ENCODE measurements around the gene IGSF6. TPM values are rescaled to one million over a fixed set of nuclear protein-coding genes. Genes with fewer than 3 reads are reported as not detected.

The IGSF6 gene
- total and polyA plus RNA-seq, 2 donors (not counting 1 experiment from before 2014, with no cell fraction given): 0.33 to 1.3 TPM

DNA sequence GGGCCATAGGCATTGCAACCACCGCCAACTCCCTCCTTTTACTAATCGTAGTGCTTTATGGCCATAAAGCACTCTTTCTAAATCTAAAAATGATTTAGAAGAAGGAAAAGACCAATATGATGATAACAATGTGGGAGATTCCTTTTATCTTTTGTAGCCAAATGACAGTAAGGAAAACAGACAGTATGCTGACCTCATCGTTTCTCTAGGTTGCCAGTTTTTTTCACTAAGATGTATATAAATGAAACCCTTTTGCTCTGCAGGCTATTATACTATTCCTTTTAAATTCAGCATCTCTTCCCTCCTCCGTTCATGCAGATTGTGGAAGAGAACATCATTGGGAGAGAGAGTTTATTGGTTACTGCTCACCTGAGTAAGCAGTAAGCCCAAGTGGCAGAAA, 36.7 kb upstream of the IGSF6 start:
- H3K79me2 ChIP-seq (ENCODE audit: control insufficient read depth, insufficient read depth, low read length): no peaks in the 10 kb centered on the region
- intact Hi-C loops (cut with micrococcal nuclease): no loop called here
- H3K9me3 ChIP-seq (ENCODE audit: control extremely low read depth in 1 of 3, control insufficient read depth in 2 of 3, insufficient read depth in 1 of 3, low read length in 2 of 3): peaks cover 0 to 3% (median 0%) of the 10 kb centered on the region in 3 donors
- Mint-ChIP-seq H3K4me3 (no peak overlapping the region), H3K27me3 (peaks cover 9% of the 10 kb centered on the region), H3K4me1 (no peaks in the 10 kb centered on the region), H3K9me3 (ENCODE audit: insufficient read depth) (no peaks in the 10 kb centered on the region), H3K27ac (no peak overlapping the region)
- no peak overlapping the region for H3K4me2 ChIP-seq (replicated peaks; ENCODE audit: low read depth, low read length, poor library complexity, severe bottlenecking)
- no peak overlapping the region for H3K27ac ChIP-seq (ENCODE audit: low read length in 2 of 2)
- ChIA-PET POLR2A (no interaction called here), CTCF (no interaction called here)
- ATAC-seq (ENCODE audit: low read depth) (no peak), DNase-seq (no peak)
- H3K27me3 ChIP-seq (replicated peaks in 1 of 4; ENCODE audit: control extremely low read depth in 1 of 4, control insufficient read depth in 3 of 4, insufficient read depth in 4 of 4, low read length in 3 of 4): no peaks in the 10 kb centered on the region
- H3K36me3 ChIP-seq (replicated peaks in 1 of 2; ENCODE audit: control extremely low read depth in 1 of 2, control insufficient read depth in 1 of 2, extremely low read depth in 1 of 2, insufficient read depth in 2 of 2, low read length in 1 of 2): no peaks in the 10 kb centered on the region
- no peak overlapping the region for H3K4me3 ChIP-seq (ENCODE audit: control extremely low read depth in 1 of 5, extremely low read depth in 1 of 5, insufficient read depth in 1 of 5, low read depth in 2 of 5, low read length in 4 of 5)
- H4K20me1 ChIP-seq (ENCODE audit: control insufficient read depth, insufficient read depth, low read length, poor library complexity, severe bottlenecking): no peaks in the 10 kb centered on the region
- H2AFZ ChIP-seq (ENCODE audit: insufficient read depth, low read depth, low read length, poor library complexity, severe bottlenecking): no peak overlapping the region
- WGBS (ENCODE audit: insufficient coverage): no CpG with 5 or more reads among the region's 4 CpGs
- no peak for TF ChIP-seq EZH2 (IDR thresholded peaks at IDR 0.05; ENCODE audit: borderline replicate concordance, insufficient read depth, low read depth, low read length, poor library complexity, severe bottlenecking)
- TF ChIP-seq, protein P1, sequence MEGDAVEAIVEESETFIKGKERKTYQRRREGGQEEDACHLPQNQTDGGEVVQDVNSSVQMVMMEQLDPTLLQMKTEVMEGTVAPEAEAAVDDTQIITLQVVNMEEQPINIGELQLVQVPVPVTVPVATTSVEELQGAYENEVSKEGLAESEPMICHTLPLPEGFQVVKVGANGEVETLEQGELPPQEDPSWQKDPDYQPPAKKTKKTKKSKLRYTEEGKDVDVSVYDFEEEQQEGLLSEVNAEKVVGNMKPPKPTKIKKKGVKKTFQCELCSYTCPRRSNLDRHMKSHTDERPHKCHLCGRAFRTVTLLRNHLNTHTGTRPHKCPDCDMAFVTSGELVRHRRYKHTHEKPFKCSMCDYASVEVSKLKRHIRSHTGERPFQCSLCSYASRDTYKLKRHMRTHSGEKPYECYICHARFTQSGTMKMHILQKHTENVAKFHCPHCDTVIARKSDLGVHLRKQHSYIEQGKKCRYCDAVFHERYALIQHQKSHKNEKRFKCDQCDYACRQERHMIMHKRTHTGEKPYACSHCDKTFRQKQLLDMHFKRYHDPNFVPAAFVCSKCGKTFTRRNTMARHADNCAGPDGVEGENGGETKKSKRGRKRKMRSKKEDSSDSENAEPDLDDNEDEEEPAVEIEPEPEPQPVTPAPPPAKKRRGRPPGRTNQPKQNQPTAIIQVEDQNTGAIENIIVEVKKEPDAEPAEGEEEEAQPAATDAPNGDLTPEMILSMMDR (IDR thresholded peaks at IDR 0.05): no peak
- H3K4me1 ChIP-seq (ENCODE audit: control insufficient read depth in 2 of 2, insufficient read depth in 2 of 2, low read length in 2 of 2): peaks cover 0 to 3% of the 10 kb centered on the region in 2 donors
- no peak overlapping the region for H3K9ac ChIP-seq (ENCODE audit: low read length)

- Histone ChIP-seq H2AFZ (ENCODE audit: insufficient read depth, low read depth, low read length, poor library complexity, severe bottlenecking) (no peak overlapping the region), H3K9me3 (ENCODE audit: control extremely low read depth in 1 of 3, control insufficient read depth in 2 of 3, insufficient read depth in 1 of 3, low read length in 2 of 3) (peaks cover 0 to 3% (median 0%) of the 10 kb centered on the region in 3 donors), H3K27me3 (replicated peaks in 1 of 4; ENCODE audit: control extremely low read depth in 1 of 4, control insufficient read depth in 3 of 4, insufficient read depth in 4 of 4, low read length in 3 of 4) (peaks cover 0 to 8% (median 4%) of the 10 kb centered on the region in 4 experiments), H4K20me1 (ENCODE audit: control insufficient read depth, insufficient read depth, low read length, poor library complexity, severe bottlenecking) (no peaks in the 10 kb centered on the region), H3K4me2 (replicated peaks; ENCODE audit: low read depth, low read length, poor library complexity, severe bottlenecking) (no peak overlapping the region), H3K4me3 (ENCODE audit: control extremely low read depth in 1 of 5, extremely low read depth in 1 of 5, insufficient read depth in 1 of 5, low read depth in 2 of 5, low read length in 4 of 5) (no peak overlapping the region), H3K36me3 (replicated peaks in 1 of 2; ENCODE audit: control extremely low read depth in 1 of 2, control insufficient read depth in 1 of 2, extremely low read depth in 1 of 2, insufficient read depth in 2 of 2, low read length in 1 of 2) (no peaks in the 10 kb centered on the region), H3K4me1 (ENCODE audit: control insufficient read depth in 2 of 2, insufficient read depth in 2 of 2, low read length in 2 of 2) (peaks cover 0 to 5% of the 10 kb centered on the region in 2 donors), H3K79me2 (ENCODE audit: control insufficient read depth, insufficient read depth, low read length) (no peaks in the 10 kb centered on the region), H3K27ac (ENCODE audit: low read length in 2 of 2) (no peak overlapping the region), H3K9ac (ENCODE audit: low read length) (no peak overlapping the region)
- 77% methylated on average over 9 of the region's 14 CpGs for WGBS (ENCODE audit: insufficient coverage)
- CTCF ChIA-PET: interaction anchor here (2.1 kb wide), 1 partner anchor 22 kb away, joined by 5 read pairs; no protein-coding TSS in a partner anchor
- TF ChIP-seq, protein P1 (IDR thresholded peaks at IDR 0.05): no peak
- no peak for TF ChIP-seq EZH2 (IDR thresholded peaks at IDR 0.05; ENCODE audit: borderline replicate concordance, insufficient read depth, low read depth, low read length, poor library complexity, severe bottlenecking)
- no peak for DNase-seq
- peaks cover 15% of the 10 kb centered on the region for H3K27me3 Mint-ChIP-seq
- H3K9me3 Mint-ChIP-seq (ENCODE audit: insufficient read depth): no peaks in the 10 kb centered on the region
- POLR2A ChIA-PET: no interaction called here
- no peak overlapping the region for H3K4me3 Mint-ChIP-seq
- intact Hi-C loops (cut with micrococcal nuclease): no loop called here
- H3K4me1 Mint-ChIP-seq: no peaks in the 10 kb centered on the region
- no peak overlapping the region for H3K27ac Mint-ChIP-seq
- no peak for ATAC-seq (ENCODE audit: low read depth)
Observed at GRCh38 chr16:21685034-21685455, 32.6 kb upstream of the IGSF6 start.

Measured in B cell (primary cell).